GM12878 (cell line): ENCODE results near the gene GPR18. TPM values are rescaled to one million over a fixed set of nuclear protein-coding genes. Genes with fewer than 3 reads are reported as not detected.

Experiments used
- ATAC-seq: fragments of 200-7000 bp; cut with Tn5 transposase; 3 replicates; pipeline ENCODE4 v1.9.1; 2020; ENCODE audit warnings: mild to moderate bottlenecking, moderate library complexity
- BruUV-seq: library from RNA; stranded (reverse); fragments of 400-500 nt; replicated peaks from 2 replicates; lab custom pipeline; 2021; lab: Mats Ljungman, UMichigan
- CTCF ChIA-PET: fragments of 300-600 bp; sonication (Branson Sonifier 250); formaldehyde crosslinking; extraction: SDS; loops from one replicate; lab custom pipeline; 2021; ENCODE audit warnings: inconsistent platforms; lab: Yijun Ruan, JAX
- POLR2A ChIA-PET: fragments of 350-600 bp; formaldehyde crosslinking; extraction: SDS; loops from one replicate; lab custom pipeline; 2021; ENCODE audit warnings: inconsistent platforms; lab: Charles Lee
- RAD21 ChIA-PET: fragments of 300-600 bp; sonication (Branson Sonifier 250); formaldehyde crosslinking; loops from one replicate; lab custom pipeline; 2023; ENCODE audit warnings: antibody characterized with exemption; ENCODE audit not compliant: unreplicated experiment; lab: Charles Lee
- SMC1A ChIA-PET: fragments of 300-600 bp; sonication (Branson Sonifier 250); formaldehyde crosslinking; loops from one replicate; lab custom pipeline; 2023; ENCODE audit not compliant: unreplicated experiment, uncharacterized antibody; lab: Charles Lee
- DNase-seq: peaks from one replicate; pipeline ENCODE4 v3.0.0-alpha.2; 2011; ENCODE audit warnings: low read depth, low spot score
- FAIRE-seq: peaks from 3 replicates; lab custom pipeline; 2011; peaks lifted over from hg19 to GRCh38; lab: Jason Lieb, UNC
- H2AFZ ChIP-seq: 2 replicates; pipeline ENCODE4 v1.6.0; 2011; ENCODE audit warnings: low read depth, low read length, control low read depth; ENCODE audit not compliant: control insufficient read depth
- H3K27ac ChIP-seq: 2 replicates; pipeline ENCODE4 v1.5.1; 2011; ENCODE audit warnings: control low read depth; ENCODE audit not compliant: control insufficient read depth, insufficient read depth
- H3K27me3 ChIP-seq, 2 experiments: replicated peaks in 1 of 2; 2 replicates each; pipeline versions ENCODE4 v1.6.0 to v1.6.1; 2011; ENCODE audit warnings: low read length in 1 of 2; ENCODE audit not compliant: control insufficient read depth in 2 of 2, insufficient read depth in 2 of 2
- H3K36me3 ChIP-seq, 2 experiments: 2 replicates each; pipeline ENCODE4 v1.5.1; 2011; ENCODE audit warnings: low read length in 1 of 2; ENCODE audit not compliant: control insufficient read depth in 2 of 2, insufficient read depth in 2 of 2
- H3K4me1 ChIP-seq: 2 replicates; pipeline ENCODE4 v1.6.1; 2011; ENCODE audit warnings: mild to moderate bottlenecking, low read length, moderate library complexity, mixed read lengths; ENCODE audit not compliant: control insufficient read depth, insufficient read depth
- H3K4me2 ChIP-seq: 2 replicates; pipeline ENCODE4 v1.6.0; 2011; ENCODE audit warnings: control low read depth; ENCODE audit not compliant: control insufficient read depth, insufficient read depth
- H3K4me3 ChIP-seq: fragments of 200-600 bp; sonication (generic); 2 replicates; pipeline ENCODE4 v1.5.1; 2016
- H3K79me2 ChIP-seq: 2 replicates; pipeline ENCODE4 v1.6.0; 2011; ENCODE audit warnings: low read length; ENCODE audit not compliant: control insufficient read depth, insufficient read depth
- H3K9ac ChIP-seq: 2 replicates; pipeline ENCODE4 v1.8.0; 2011; ENCODE audit warnings: low read length, control low read depth, mixed read lengths; ENCODE audit not compliant: control insufficient read depth, insufficient read depth
- H3K9me3 ChIP-seq: replicated peaks from 3 replicates; pipeline ENCODE4 v1.5.1; 2011; ENCODE audit warnings: mild to moderate bottlenecking, low read length; ENCODE audit not compliant: control insufficient read depth, insufficient read depth
- H4K20me1 ChIP-seq: 2 replicates; pipeline ENCODE4 v1.6.0; 2011; ENCODE audit not compliant: control insufficient read depth, insufficient read depth
- ATF7 ChIP-seq: fragments of 450-650 bp; IDR thresholded peaks from 2 replicates; pipeline ENCODE4 v1.6.1; 2016; ENCODE audit warnings: low read depth, mild to moderate bottlenecking
- CUX1 ChIP-seq: IDR thresholded peaks from 2 replicates; pipeline ENCODE4 v1.6.1; 2012; ENCODE audit warnings: improper control_type of control experiment, low read depth, low read length; ENCODE audit not compliant: insufficient replicate concordance
- NFIC ChIP-seq: IDR thresholded peaks from 2 replicates; pipeline ENCODE4 v1.6.1; 2012; ENCODE audit warnings: low read depth, mild to moderate bottlenecking, inconsistent platforms, low read length, moderate library complexity
- PKNOX1 ChIP-seq: fragments of 450-650 bp; IDR thresholded peaks from 2 replicates; pipeline ENCODE4 v1.6.1; 2016; ENCODE audit warnings: mild to moderate bottlenecking
- POU2F2 ChIP-seq: IDR thresholded peaks from 3 replicates; pipeline ENCODE4 v1.6.1; 2011; ENCODE audit warnings: low read depth, mild to moderate bottlenecking, low read length, borderline replicate concordance
- RAD51 ChIP-seq: fragments of 450-650 bp; IDR thresholded peaks from 2 replicates; pipeline ENCODE4 v1.6.1; 2016; ENCODE audit warnings: moderate library complexity, mild to moderate bottlenecking, inconsistent platforms
- SREBF1 ChIP-seq: IDR thresholded peaks from 2 replicates; pipeline ENCODE4 v1.6.1; 2012; ENCODE audit warnings: mild to moderate bottlenecking, low read length
- ZNF687 ChIP-seq: fragments of 450-650 bp; IDR thresholded peaks from 2 replicates; pipeline ENCODE4 v1.6.1; 2017; ENCODE audit warnings: mild to moderate bottlenecking, moderate library complexity
- WGBS: methylation state at CpG from one replicate; pipeline ENCODE4 v1.1.6; 2016; ENCODE audit warnings: low lambda C conversion rate; ENCODE audit not compliant: insufficient replicate concordance, insufficient coverage; ENCODE audit errors: missing lambda C conversion rate; 5-methylcytosine and 5-hydroxymethylcytosine counted together
- in situ Hi-C: fragments of 300-500 bp; cut with MboI; formaldehyde crosslinking; loops from 9 replicates; pipeline ENCODE4 v1.14.3; 2018; ENCODE audit warnings: mixed read lengths
- intact Hi-C: fragments of 100-400 bp; cut with micrococcal nuclease; formaldehyde crosslinking; loops from one replicate; pipeline ENCODE4 v1.14.2; 2022; ENCODE audit not compliant: unreplicated experiment
- polyA plus RNA-seq, 11 experiments: library from polyadenylated mRNA; depleted of rRNA in 4 of 11; unstranded in 6 of 11; stranded (reverse) in 5 of 11; fragments of >200 nt; fragmentation: Nextera tagmentation in 4 of 11; fragmentation: Illumina TruSeq in 1 of 11; extraction: Ambion mirVana in 4 of 11; extraction: Trizol in 1 of 11; gene quantifications; 1 replicate in 1 of 11; 2 replicates in 10 of 11; pipeline versions ENCODE4 v1.2.1 to v1.2.3, GENCODE V29; 2011 to 2016; ENCODE audit warnings: inconsistent platforms in 2 of 11, missing spikeins in 2 of 11, low read depth in 1 of 11
- total RNA-seq, 4 experiments: library from RNA; depleted of rRNA in 3 of 4; stranded (reverse); fragments of >200 nt in 3 of 4; fragmentation: Illumina TruSeq in 1 of 4; extraction: Trizol in 1 of 4; gene quantifications; 2 replicates each; pipeline versions ENCODE4 v1.2.1 to v1.2.3, GENCODE V29; 2013 to 2021

Gene GPR18
- total and polyA plus RNA-seq, 10 of the 15 experiments (the other 5 are each of a cell fraction or from before 2014, with no cell fraction given) = 3.3 to 12.9 (median 5.2) TPM

DNA sequence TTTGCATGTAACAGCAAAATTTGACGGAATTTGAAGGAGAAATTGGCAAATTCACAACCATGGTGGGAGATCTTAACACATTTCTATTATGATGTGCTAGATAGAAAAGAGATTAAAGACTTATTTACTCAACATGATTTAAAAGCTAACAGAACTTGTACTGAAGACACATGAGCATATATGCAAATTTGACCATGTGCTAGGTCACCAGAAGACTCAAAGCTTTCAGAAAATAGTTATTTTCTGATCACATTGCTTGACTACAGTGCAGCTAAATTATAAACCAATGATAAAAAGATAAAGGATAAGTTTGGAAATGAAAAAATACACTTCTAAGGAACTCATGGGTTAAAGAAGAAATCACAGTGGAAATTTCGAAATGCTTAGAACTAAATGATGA lies 39.9 kb upstream of the GPR18 start:
- Histone ChIP-seq H4K20me1 (peaks cover 3% of the 10 kb centered on the region; the same call in 1 of the 2 replicates), H3K4me2 (peak overlapping the region; percentile 64)
- intact Hi-C loops = no loop called here

More for the DNA sequence above, 39.9 kb upstream of the GPR18 start:
- no peak for ATAC-seq
- no peak for FAIRE-seq
- H3K4me3 ChIP-seq = peak overlapping the region; percentile 58
- TF ChIP-seq ZNF687 (no peak), NFIC (peak; percentile 21; the same call in 1 of the 2 replicates), POU2F2 (peak; percentile 92), PKNOX1 (no peak), RAD51 (peak; percentile 55; the same call in 1 of the 2 replicates), CUX1 (no peak), SREBF1 (no peak), ATF7 (no peak)
- TF ChIP-seq, all 136 proteins: peak for 3
- no TSS peak for BruUV-seq
- ChIA-PET SMC1A (interaction anchor here (1.2 to 13.7 kb wide), 17 partner anchors 10 to 139 kb away, joined by 3 to 264 read pairs (median 9); partner anchors contain the start of genes GPR18 and GPR183), POLR2A (interaction anchor here (0.7 to 4.6 kb wide), 9 partner anchors 9 to 97 kb away, joined by 3 to 35 read pairs (median 5); partner anchors contain the start of genes GPR183 and UBAC2), RAD21 (interaction anchor here (1.0 to 14.1 kb wide), 23 partner anchors 9 to 138 kb away, joined by 3 to 247 read pairs (median 4); partner anchors contain the start of gene GPR183), CTCF (interaction anchor here (0.7 to 3.4 kb wide), 17 partner anchors 9 to 209 kb away, joined by 3 to 23 read pairs (median 6); partner anchors contain the start of gene GPR183)
- Histone ChIP-seq H3K36me3 (peaks cover 5 to 26% of the 10 kb centered on the region in 2 experiments), H3K4me1 (peaks cover 24% of the 10 kb centered on the region), H2AFZ (no peak overlapping the region), H3K79me2 (peaks cover 99% of the 10 kb centered on the region), H3K27me3 (no peaks in the 10 kb centered on the region), H3K27ac (peak overlapping the region; percentile 62), H3K9me3 (no peaks in the 10 kb centered on the region), H3K9ac (peak overlapping the region; percentile 33)
- in situ Hi-C loops = no loop called here
- DNase-seq = no peak
- 65% methylated on average over 2 of the region's 2 CpGs for WGBS
